Fibroblast of villous mesenchyme (primary cell): Measurements from ENCODE around the gene LGR6. TPM values are rescaled to one million over a fixed set of nuclear protein-coding genes. Genes with fewer than 3 reads are reported as not detected.
"Not testable (repeated sequence)": the region's sequence is repeated elsewhere in the genome, so short reads cannot be mapped to it uniquely, and the experiment has no call there.

Source experiments
- DNase-seq: peaks from one replicate; pipeline ENCODE4 v3.0.0-alpha.2; 2010; ENCODE audit warnings: low read depth
- H3K4me3 ChIP-seq: 2 replicates; pipeline ENCODE4 v1.5.1; 2011; ENCODE audit warnings: low read depth, mild to moderate bottlenecking, low read length
- CTCF ChIP-seq: IDR thresholded peaks from 2 replicates; pipeline ENCODE4 v1.5.1; 2012; ENCODE audit warnings: low read depth, mild to moderate bottlenecking, low read length; ENCODE audit not compliant: insufficient read depth
- total RNA-seq: library from RNA; depleted of rRNA; stranded (reverse); fragments of >200 nt; gene quantifications from 2 replicates; pipeline ENCODE4 v1.2.3, GENCODE V29; 2012

Gene LGR6
- total RNA-seq, 1 donor: not detected

GRCh38 chr1:202259705-202260104 lies 66.1 kb downstream of the LGR6 start:
- H3K4me3 ChIP-seq: no peak overlapping the region
- DNase-seq: no peak
- no peak for TF ChIP-seq CTCF

GRCh38 chr1:202261209-202261958 lies 67.8 kb downstream of the LGR6 start:
- not testable (repeated sequence) for DNase-seq, H3K4me3 ChIP-seq

GRCh38 chr1:202263628-202264027 lies 70.0 kb downstream of the LGR6 start:
- no peak overlapping the region for H3K4me3 ChIP-seq
- DNase-seq: no peak
- TF ChIP-seq CTCF: no peak

- TF ChIP-seq CTCF: no peak
- DNase-seq: no peak
- H3K4me3 ChIP-seq: no peak overlapping the region
Observed at GRCh38 chr1:202264300-202264699, 70.7 kb downstream of the LGR6 start.

- DNase-seq: no peak
- TF ChIP-seq CTCF: no peak
- H3K4me3 ChIP-seq: no peak overlapping the region
Observed at GRCh38 chr1:202264726-202265125, 71.1 kb downstream of the LGR6 start.

GRCh38 chr1:202266061-202266765 lies 72.6 kb downstream of the LGR6 start:
- no peak for TF ChIP-seq CTCF
- no peak overlapping the region for H3K4me3 ChIP-seq
- no peak for DNase-seq

GRCh38 chr1:202268032-202268431 lies 74.4 kb downstream of the LGR6 start:
- TF ChIP-seq CTCF: no peak
- DNase-seq: no peak

More at GRCh38 chr1:202268032-202268431, 74.4 kb downstream of the LGR6 start:
- H3K4me3 ChIP-seq: no peak overlapping the region
